Measurements from ENCODE around the gene SETBP1.

DNA sequence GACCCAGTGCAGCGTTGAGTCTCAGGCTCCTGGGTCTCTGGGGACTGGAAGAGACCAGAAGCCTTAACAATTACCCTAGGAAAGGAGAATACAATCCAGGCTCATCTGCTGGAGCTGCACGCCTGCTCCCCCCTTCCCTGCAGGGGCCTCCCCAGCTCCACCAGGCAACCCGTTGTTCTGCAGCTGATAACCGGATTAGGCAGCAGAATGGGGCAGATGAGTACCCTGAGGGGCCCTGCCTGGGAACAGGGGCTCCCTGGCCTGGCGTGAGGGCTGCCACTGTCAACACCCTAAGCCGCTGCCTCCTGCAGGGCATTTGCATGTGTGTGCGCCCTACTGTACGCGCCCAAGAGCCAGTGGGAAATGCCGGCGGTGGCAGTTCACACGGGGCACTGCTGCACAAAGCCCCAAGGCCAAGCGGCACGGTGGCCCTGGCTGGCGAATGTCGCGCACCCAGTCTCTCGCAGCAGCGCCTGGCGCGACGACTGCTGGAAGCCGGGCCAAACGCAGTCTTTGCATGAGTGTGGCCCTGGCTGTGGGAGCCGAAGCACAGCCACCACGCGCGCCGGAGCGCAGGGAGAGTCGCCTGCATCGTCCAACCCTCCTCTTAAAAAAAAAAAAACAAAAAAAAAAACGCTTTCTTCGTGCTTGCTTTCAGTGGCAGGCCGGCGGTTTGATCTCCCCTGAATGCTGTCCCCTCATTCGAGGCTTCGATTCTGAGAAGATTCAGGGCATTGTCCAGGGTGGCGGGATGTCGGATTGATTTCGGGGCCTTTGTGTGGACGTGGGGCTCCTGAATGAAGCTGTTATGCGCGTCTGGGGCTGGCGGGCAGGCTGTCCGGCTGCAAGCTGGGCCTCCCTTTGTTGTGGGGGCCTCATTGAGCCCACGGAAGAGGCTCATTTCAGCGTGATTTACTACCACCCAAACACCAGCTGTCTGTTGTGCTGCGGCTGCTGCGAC is 63.8 kb downstream of the SETBP1 start:
- TF ChIP-seq ZNF274 (IDR thresholded peaks at IDR 0.05; ENCODE audit: low read depth, low read length): no peak
- TF ChIP-seq SUZ12 (IDR thresholded peaks at IDR 0.05; ENCODE audit: extremely low read depth, insufficient read depth, insufficient read length): no peak
- no peak for TF ChIP-seq YY1 (IDR thresholded peaks at IDR 0.05; ENCODE audit: insufficient read depth, insufficient read length)
